Ovary (tissue), 9 donors: ENCODE measurements around the gene MC1R. TPM values are rescaled to one million over a fixed set of nuclear protein-coding genes. Genes with fewer than 3 reads are reported as not detected.

Experiments used
- DNase-seq, 5 donors: peaks; one replicate each; pipeline ENCODE4 v3.0.0-alpha.2; 2019 to 2020
- H3K27ac ChIP-seq, 2 donors: fragments of 200-600 bp; one replicate each; pipeline versions ENCODE4 v1.5.1 to v1.8.0; 2019 to 2022
- H3K27me3 ChIP-seq: fragments of 200-600 bp; one replicate; pipeline ENCODE4 v1.8.0; 2022
- H3K36me3 ChIP-seq: fragments of 200-600 bp; sonication (generic); one replicate; pipeline ENCODE4 v1.5.1; 2019
- H3K4me1 ChIP-seq: one replicate; pipeline ENCODE4 v1.8.1; 2013; ENCODE audit warnings: mild to moderate bottlenecking, moderate library complexity; ENCODE audit not compliant: insufficient read depth
- H3K4me3 ChIP-seq: fragments of 200-600 bp; sonication (generic); one replicate; pipeline ENCODE4 v1.5.1; 2017
- H3K9me3 ChIP-seq, 2 donors: fragments of 200-600 bp in 1 of 2; sonication (generic) in 1 of 2; one replicate each; pipeline versions ENCODE4 v1.5.1 to v1.8.1; 2013 to 2019; ENCODE audit warnings: mild to moderate bottlenecking in 1 of 2, moderate library complexity in 1 of 2
- EP300 ChIP-seq: sonication (generic); formaldehyde crosslinking; IDR thresholded peaks from one replicate; pipeline ENCODE4 v1.6.1; 2017; ENCODE audit warnings: antibody characterized with exemption
- POLR2A ChIP-seq: fragments of 450-650 bp; IDR thresholded peaks from one replicate; pipeline ENCODE4 v1.6.1; 2017; ENCODE audit warnings: antibody characterized with exemption, mild to moderate bottlenecking, moderate library complexity
- WGBS, 3 donors: extraction: QIAGEN DNeasy Blood & Tissue Kit in 1 of 3; methylation state at CpG; one replicate each; pipeline versions ENCODE4 v1.1.5 to v1.1.7; 2013 to 2017; 5-methylcytosine and 5-hydroxymethylcytosine counted together
- intact Hi-C, 4 donors: fragments of 100-400 bp; cut with DNase I; formaldehyde crosslinking; loops; one replicate each; pipeline versions ENCODE4 v1.11.0 to v1.15.1; 2022 to 2023
- polyA plus RNA-seq, 2 donors: library from polyadenylated mRNA; stranded (reverse); fragments of 200-250 nt in 1 of 2; fragments of 350-450 nt in 1 of 2; fragmentation: Illumina TruSeq in 1 of 2; extraction: RNeasy Lipid Tissue Mini Kit (QIAGEN cat#74804) in 1 of 2; gene quantifications; one replicate each; pipeline ENCODE4 v1.2.3, GENCODE V29; 2013 to 2014
- total RNA-seq, 7 donors: library from RNA; depleted of rRNA in 2 of 7; stranded (reverse); fragments of >200 nt in 2 of 7; fragmentation: NEBNext Ultra II Directional in 3 of 7; extraction: Animal tissue kit (Norgen Biotek cat#: 25700) in 3 of 7; gene quantifications; one replicate each; pipeline versions ENCODE4 v1.1.0 to v1.2.4, GENCODE V29; 2016 to 2023
- TF ChIP-seq, protein P1 (sequence below), 3 donors: fragments of 450-650 bp in 2 of 3; fragments of 200-600 bp in 1 of 3; IDR thresholded peaks; one replicate each; pipeline versions ENCODE4 v1.5.1 to v1.8.0; 2016 to 2022; ENCODE audit warnings: antibody characterized with exemption in 3 of 3, mild to moderate bottlenecking in 1 of 3
- donor health status: DM: no; HTN: no; CAD: no; lungs with moderate emphysema.
- donor health status: DM: no; HTN: no; CAD: no.
- donor health status: Bipolar disorder and iron deficiency.
- donor health status: DM: yes; HTN: yes; CAD: no.
- donor health status: DM: no; HTN: no; CAD: no.
- donor health status: DM: yes; HTN: yes; CAD: no.

Gene MC1R
- total and polyA plus RNA-seq, 9 donors = 0.42 to 8.5 (median 4.6) TPM

DNA sequence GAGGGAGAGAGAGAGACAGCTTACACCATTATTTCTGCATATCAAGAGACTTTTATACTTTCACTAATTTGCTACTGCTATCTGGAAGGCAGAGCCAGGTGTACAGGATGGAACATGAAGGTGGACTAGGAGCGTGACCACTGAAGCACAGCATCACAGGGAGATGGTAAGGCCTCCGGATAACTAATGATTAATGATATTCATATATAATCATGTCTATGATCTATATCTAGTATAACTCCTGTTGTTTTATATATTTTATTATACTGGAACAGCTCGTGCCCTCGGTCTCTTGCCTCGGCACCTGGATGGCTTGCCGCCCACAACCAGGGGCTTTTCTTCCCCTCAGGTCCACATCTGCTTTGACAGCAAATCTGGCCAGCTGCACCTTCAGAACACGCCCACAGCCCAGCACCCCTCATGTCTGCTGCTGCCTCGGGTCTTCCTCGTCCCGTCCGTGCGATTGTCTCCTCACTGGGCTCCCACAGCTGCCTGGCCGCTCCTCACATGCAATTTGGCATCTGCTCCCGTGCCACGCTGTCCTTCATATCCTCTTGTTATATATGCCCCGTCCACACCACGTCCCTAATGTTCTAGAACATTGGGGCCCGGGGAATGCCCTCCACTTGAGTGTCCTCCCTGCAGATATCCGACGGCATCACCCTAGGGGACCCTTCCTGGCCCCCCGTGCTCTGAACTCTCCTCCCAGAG is 19.7 kb downstream of the MC1R start:
- DNase-seq = no peak
- no peaks in the 10 kb centered on the region for H3K27me3 ChIP-seq
- H3K9me3 ChIP-seq = no peaks in the 10 kb centered on the region
- 66 to 71% (median 69%) methylated on average over 21 of the region's 21 CpGs for WGBS, 3 donors
- intact Hi-C loops = no loop called here
- H3K4me3 ChIP-seq = no peak overlapping the region
- H3K36me3 ChIP-seq = no peaks in the 10 kb centered on the region
- no peak overlapping the region for H3K27ac ChIP-seq
- TF ChIP-seq, protein P1, sequence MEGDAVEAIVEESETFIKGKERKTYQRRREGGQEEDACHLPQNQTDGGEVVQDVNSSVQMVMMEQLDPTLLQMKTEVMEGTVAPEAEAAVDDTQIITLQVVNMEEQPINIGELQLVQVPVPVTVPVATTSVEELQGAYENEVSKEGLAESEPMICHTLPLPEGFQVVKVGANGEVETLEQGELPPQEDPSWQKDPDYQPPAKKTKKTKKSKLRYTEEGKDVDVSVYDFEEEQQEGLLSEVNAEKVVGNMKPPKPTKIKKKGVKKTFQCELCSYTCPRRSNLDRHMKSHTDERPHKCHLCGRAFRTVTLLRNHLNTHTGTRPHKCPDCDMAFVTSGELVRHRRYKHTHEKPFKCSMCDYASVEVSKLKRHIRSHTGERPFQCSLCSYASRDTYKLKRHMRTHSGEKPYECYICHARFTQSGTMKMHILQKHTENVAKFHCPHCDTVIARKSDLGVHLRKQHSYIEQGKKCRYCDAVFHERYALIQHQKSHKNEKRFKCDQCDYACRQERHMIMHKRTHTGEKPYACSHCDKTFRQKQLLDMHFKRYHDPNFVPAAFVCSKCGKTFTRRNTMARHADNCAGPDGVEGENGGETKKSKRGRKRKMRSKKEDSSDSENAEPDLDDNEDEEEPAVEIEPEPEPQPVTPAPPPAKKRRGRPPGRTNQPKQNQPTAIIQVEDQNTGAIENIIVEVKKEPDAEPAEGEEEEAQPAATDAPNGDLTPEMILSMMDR (IDR thresholded peaks at IDR 0.05) = no peak
- TF ChIP-seq EP300 (no peak), POLR2A (no peak)
- no peaks in the 10 kb centered on the region for H3K4me1 ChIP-seq

DNA sequence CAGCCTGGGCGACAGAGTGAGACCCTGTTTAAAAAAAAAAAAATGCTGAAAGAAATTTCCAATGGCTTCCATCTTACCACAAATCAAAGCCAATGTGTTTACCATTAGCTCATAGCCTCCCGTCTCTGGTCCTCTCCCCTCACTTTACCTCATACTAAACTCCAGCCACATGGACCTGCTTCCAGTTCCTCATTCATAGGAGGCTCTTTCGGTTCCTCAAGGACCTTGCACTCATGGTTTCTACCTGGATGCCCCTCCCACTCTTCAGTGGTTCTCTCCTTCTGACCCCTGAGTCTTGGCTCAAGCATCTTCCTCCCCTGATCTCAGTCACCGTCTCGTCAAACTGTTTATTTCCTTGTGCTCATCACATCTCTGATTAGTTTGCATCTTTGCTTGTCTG is 26.1 kb downstream of the MC1R start:
- peaks cover 13% of the 10 kb centered on the region for H3K4me1 ChIP-seq
- no peak overlapping the region for H3K27ac ChIP-seq
- WGBS, 3 donors = 64 to 75% (median 71%) methylated on average over 5 of the region's 5 CpGs
- H3K4me3 ChIP-seq = no peak overlapping the region
- no peaks in the 10 kb centered on the region for H3K9me3 ChIP-seq
- intact Hi-C loops = no loop called here
- no peaks in the 10 kb centered on the region for H3K36me3 ChIP-seq
- TF ChIP-seq EP300 (no peak), POLR2A (no peak)
- TF ChIP-seq, protein P1 (IDR thresholded peaks at IDR 0.05) = no peak
- no peaks in the 10 kb centered on the region for H3K27me3 ChIP-seq
- no peak for DNase-seq

DNA sequence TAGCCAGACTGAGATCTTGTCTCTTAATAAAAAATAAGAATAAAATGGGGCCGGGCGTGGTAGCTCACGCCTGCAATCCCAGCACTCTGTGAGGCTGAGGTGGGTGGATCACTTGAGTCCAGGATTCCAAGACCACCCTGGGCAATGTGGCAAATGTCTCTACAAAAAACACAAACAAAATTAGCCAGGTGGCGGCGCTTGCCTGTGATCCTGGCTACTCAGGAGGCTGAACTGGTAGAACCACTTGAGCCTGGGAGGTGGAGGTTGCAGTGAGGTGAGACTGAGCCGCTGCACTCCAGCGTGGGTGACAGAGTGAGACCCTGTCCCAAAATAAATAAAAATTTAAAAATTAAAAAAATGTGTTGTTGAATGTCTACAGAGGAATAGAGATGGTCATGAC is 27.0 kb downstream of the MC1R start:
- no peak for DNase-seq
- no peaks in the 10 kb centered on the region for H3K27me3 ChIP-seq
- H3K4me1 ChIP-seq = peaks cover 14% of the 10 kb centered on the region
- 74 to 82% (median 77%) methylated on average over 7 of the region's 7 CpGs for WGBS, 3 donors
- TF ChIP-seq, protein P1 (IDR thresholded peaks at IDR 0.05) = no peak
- TF ChIP-seq POLR2A = no peak
- no peak for TF ChIP-seq EP300
- intact Hi-C loops = no loop called here
- no peak overlapping the region for H3K4me3 ChIP-seq
- H3K9me3 ChIP-seq = no peaks in the 10 kb centered on the region
- no peaks in the 10 kb centered on the region for H3K36me3 ChIP-seq
- no peak overlapping the region for H3K27ac ChIP-seq

DNA sequence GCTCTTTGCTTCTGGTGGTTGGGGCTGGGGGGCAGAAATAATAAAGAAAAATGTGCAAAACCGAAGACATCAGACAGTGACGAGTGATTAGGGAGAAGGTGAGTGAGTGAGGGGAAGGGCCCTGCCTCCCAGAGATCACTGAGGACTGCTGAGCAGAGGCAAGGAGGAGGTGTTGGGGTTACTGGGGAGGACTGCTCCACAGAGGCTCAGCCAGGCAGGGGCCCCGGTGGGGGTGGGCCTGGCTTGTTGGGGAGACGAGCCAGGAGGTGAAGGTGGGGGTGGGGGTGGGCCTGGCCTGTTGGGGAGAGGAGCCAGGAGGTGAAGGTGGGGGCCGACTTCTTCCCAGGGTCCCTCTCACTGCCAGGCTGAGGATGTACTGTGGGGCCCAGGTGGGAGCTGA is 27.9 kb downstream of the MC1R start:
- TF ChIP-seq EP300 = no peak
- TF ChIP-seq, protein P1 (IDR thresholded peaks at IDR 0.05) = no peak
- no peak for TF ChIP-seq POLR2A
- H3K9me3 ChIP-seq = no peaks in the 10 kb centered on the region
- no peaks in the 10 kb centered on the region for H3K36me3 ChIP-seq
- 53 to 61% (median 55%) methylated on average over 5 of the region's 5 CpGs for WGBS, 3 donors
- DNase-seq = no peak
- intact Hi-C loops = no loop called here
- H3K27me3 ChIP-seq = no peaks in the 10 kb centered on the region
- H3K4me1 ChIP-seq = peaks cover 14% of the 10 kb centered on the region
- H3K4me3 ChIP-seq = no peak overlapping the region
- H3K27ac ChIP-seq = no peak overlapping the region
